Adipocyte (in vitro differentiated cells): ENCODE results near the gene AQR.
A peak's percentile ranks its signal among the peaks of the same experiment; 100 is the strongest.
"Not testable (repeated sequence)": the region's sequence is repeated elsewhere in the genome, so short reads cannot be mapped to it uniquely, and the experiment has no call there.

Experiments used
- DNase-seq: peaks from one replicate; pipeline ENCODE4 v3.0.0-alpha.2; 2015; ENCODE audit warnings: low read depth
- H3K27me3 ChIP-seq: replicated peaks from 2 replicates; pipeline ENCODE4 v1.7.0; 2013; ENCODE audit warnings: mild to moderate bottlenecking, low read length, moderate library complexity; ENCODE audit not compliant: control insufficient read depth, insufficient read depth
- H3K36me3 ChIP-seq: 2 replicates; pipeline ENCODE4 v1.7.0; 2013; ENCODE audit warnings: low read length, mild to moderate bottlenecking, moderate library complexity; ENCODE audit not compliant: control insufficient read depth, insufficient read depth, severe bottlenecking
- H3K4me1 ChIP-seq: 2 replicates; pipeline ENCODE4 v1.7.0; 2013; ENCODE audit warnings: mild to moderate bottlenecking, low read length, moderate library complexity; ENCODE audit not compliant: control insufficient read depth, insufficient read depth
- H3K4me3 ChIP-seq: 2 replicates; pipeline ENCODE4 v1.7.0; 2013; ENCODE audit warnings: mild to moderate bottlenecking, low read length, moderate library complexity
- H3K9ac ChIP-seq: 2 replicates; pipeline ENCODE4 v1.7.0; 2013; ENCODE audit warnings: mild to moderate bottlenecking, low read length, moderate library complexity
- H3K9me3 ChIP-seq: 2 replicates; pipeline ENCODE4 v1.7.0; 2013; ENCODE audit warnings: mild to moderate bottlenecking, low read length, moderate library complexity; ENCODE audit not compliant: control insufficient read depth

AQR gene

DNA sequence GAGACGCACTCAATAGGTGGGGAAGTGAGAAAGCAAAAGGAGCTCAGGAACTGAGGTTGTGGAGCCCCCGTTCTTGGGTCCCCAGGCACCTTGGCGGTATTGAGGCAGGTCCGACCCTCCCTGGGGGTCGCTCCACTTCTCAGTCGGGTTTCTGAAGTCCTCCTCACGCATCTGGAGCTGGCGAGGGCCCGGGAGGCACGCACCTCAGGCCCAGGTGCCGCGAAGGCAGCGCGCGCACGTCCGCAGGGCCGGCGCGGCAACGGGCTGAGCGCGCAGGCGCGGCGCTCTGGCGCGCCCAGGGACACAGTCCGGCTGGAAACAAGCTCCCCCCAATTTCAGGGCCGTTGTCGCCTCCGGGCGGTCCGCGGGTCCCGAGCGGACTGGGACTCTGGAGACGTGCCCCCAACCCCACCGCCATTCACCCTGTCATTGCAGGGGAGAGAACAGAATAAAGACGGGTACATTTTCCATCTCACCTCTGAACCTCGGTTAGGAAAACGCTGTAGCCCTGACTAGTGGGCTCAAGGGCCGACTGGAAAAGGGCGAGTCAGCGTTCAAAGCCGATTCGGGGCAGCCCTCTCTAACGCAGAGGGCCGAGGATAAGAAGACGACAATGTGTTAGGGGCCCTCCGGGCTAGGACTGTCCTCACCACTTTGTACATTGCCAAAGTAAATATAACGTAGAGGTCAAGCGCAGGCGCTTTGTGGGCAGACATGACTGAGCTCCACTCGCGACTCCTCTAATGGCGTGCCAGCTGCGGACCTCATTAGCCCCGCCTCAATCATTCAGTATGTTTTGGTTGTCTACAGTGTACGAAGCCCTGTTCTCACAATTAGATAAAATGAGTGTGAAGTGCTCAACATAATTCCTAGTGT, 18.7 kb upstream of the AQR start, which contains the start of gene ZNF770:
TSS of gene ZNF770 (minus strand) at position 261 of the 876 bp plus-strand sequence. CDS start 4,853 bp downstream, outside the sequence.
- peak; percentile 88 for DNase-seq
- H3K4me3 ChIP-seq, result peak within 1 kb of the TSS; percentile 97
- H3K9ac ChIP-seq, result peak within 1 kb of the TSS; percentile 97
- H3K36me3 ChIP-seq, result peaks cover 7% of the 10 kb centered on the region
- H3K9me3 ChIP-seq, result no peaks in the 10 kb centered on the region
- no peaks in the 10 kb centered on the region for H3K27me3 ChIP-seq
- peaks cover 35% of the 10 kb centered on the region for H3K4me1 ChIP-seq

DNA sequence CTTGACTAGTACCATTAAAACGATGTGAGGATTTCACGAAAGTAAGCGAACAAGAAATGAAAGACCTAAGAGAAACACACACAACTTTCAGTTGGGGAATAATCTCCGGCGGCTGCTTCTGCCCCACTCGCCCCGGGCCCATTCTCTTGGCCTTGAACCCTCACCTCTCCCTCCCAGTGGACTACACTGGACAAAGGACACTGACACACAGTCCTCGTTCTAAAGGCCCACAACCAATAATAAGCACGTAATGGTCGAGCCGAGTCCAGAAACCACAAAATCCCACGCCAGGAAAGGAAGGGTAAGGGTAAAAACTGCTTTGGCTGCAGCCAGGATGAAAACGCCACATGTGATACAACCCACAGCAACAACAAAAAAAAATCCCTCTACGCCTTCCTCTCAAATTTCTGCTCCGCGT, 18.1 kb upstream of the AQR start:
- Histone ChIP-seq H3K4me3 (peak overlapping the region; percentile 97), H3K9ac (peak overlapping the region; percentile 97), H3K9me3 (no peaks in the 10 kb centered on the region), H3K36me3 (peaks cover 13% of the 10 kb centered on the region), H3K4me1 (peaks cover 35% of the 10 kb centered on the region), H3K27me3 (no peaks in the 10 kb centered on the region)
- no peak for DNase-seq

DNA sequence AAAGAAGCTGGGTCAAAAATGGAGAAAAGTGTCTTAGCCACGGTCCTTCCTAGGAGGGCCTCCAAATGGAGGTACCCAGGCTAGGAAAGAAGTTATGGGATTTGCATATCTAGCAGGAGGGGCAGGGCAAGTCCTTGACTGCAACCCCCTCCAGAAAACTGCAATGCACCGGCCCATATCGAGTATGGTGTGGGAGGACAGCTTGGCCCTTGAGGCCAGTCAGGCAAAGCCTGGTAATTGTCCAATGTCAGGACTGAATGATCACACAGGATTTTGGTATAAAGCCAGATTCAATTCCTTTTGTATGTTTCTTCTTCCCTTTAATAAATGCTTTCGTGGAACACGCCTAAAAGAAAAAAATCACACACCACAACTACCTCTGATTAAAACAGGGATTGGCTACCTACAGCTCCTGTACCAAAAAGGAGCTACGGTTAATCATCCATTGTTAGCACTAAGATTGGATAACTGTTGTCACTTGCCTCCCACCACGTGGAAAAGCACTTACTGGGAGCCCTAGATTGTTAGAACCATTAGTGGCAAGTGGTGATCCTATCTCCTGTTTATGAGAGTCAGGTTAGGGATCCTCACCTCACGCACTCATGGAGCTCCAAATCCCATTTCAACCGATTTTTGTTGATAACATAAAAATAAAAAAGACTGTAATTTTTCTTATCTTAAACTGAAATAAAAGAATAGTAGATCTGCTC, 17.4 kb upstream of the AQR start:
- peak overlapping the region; percentile 97 for H3K9ac ChIP-seq
- peaks cover 35% of the 10 kb centered on the region for H3K4me1 ChIP-seq
- DNase-seq, result peak; percentile 18
- no peaks in the 10 kb centered on the region for H3K27me3 ChIP-seq
- peaks cover 20% of the 10 kb centered on the region for H3K36me3 ChIP-seq
- H3K9me3 ChIP-seq, result no peaks in the 10 kb centered on the region
- H3K4me3 ChIP-seq, result peak overlapping the region; percentile 97

DNA sequence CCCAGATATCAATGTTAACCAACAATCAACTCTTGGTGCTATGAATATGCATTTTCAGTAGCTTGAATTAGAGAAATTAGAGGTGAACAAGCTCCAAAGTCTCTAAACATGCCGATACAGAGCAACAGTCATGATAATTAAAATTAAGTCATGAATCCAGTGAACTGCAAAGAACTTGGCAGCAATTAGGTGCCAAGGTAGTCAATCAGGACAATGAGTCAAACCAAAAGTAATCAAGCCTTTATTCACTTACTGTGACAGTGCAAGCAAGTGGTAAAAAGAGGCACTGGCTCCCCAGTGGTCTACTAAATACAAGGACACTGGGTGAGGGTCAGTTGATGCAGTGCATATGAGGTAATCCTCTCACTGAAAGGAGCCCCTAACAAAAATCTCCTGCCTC, 16.8 kb upstream of the AQR start:
- Histone ChIP-seq H3K4me1 (peaks cover 35% of the 10 kb centered on the region), H3K9me3 (no peaks in the 10 kb centered on the region), H3K4me3 (peak overlapping the region; percentile 97), H3K9ac (peak overlapping the region; percentile 97), H3K27me3 (no peaks in the 10 kb centered on the region), H3K36me3 (peaks cover 26% of the 10 kb centered on the region)
- DNase-seq, result no peak

DNA sequence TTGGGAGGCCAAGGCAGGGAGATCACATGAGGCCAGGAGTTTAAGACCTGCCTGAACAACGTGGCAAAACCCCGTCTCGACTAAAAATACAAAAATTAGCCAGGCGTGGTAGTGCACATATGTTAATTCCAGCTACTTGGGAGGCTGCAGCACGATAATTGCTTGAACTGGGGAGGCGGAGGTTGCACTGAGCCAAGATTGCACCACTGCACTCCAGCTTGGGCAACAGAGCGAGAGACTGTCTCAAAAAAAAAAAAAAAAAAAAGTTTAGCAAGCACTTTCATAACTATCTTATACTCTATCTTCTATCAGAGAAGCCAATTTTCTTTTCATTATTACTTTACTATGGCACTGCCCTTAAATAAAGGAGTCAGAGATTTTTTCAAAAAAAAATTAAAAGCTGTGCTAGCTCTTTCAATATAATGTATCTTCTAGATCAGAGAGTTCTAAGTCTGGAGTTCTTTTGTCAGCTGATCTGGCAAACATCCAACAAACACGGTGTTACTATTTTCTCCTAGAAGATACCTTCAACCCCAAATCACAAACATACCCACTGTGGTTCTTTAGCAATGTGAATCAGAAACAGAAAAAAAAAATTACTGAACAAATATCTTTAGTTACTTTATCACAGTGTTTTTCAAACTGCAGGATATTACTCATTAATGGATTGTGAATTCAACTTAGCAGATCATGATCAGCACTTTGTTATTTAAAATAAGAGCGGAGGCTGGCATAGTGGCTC, 15.5 kb upstream of the AQR start:
- peak; percentile 15 for DNase-seq

DNA sequence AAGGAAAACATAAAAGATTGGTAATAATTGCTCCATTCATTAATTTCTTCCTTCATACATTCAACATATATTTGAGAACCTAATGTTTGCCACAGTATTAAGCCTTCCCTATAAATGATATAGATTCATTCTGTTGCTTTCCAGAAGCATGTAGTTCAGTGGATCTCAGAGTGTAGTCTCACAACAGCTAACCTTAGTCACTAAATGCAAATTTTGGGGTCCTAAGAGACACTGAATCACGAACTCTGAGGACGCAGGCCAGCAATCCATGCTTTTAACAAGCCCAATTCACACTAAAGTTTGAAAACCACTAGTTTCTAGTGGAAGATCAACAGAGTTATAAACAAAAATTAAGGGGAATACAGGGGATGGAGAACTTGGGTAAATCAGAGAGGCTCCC, 7.2 kb upstream of the AQR start:
- H3K4me3 ChIP-seq, result no peak overlapping the region
- no peak overlapping the region for H3K9ac ChIP-seq
- H3K9me3 ChIP-seq, result no peaks in the 10 kb centered on the region
- peaks cover 19% of the 10 kb centered on the region for H3K36me3 ChIP-seq
- H3K4me1 ChIP-seq, result no peaks in the 10 kb centered on the region
- no peak for DNase-seq
- H3K27me3 ChIP-seq, result no peaks in the 10 kb centered on the region

More for the DNA sequence above, 15.5 kb upstream of the AQR start:
- H3K4me3 ChIP-seq, result peak overlapping the region; percentile 58
- H3K36me3 ChIP-seq, result peaks cover 33% of the 10 kb centered on the region
- H3K9me3 ChIP-seq, result no peaks in the 10 kb centered on the region
- peak overlapping the region; percentile 67 for H3K9ac ChIP-seq
- peaks cover 35% of the 10 kb centered on the region for H3K4me1 ChIP-seq
- no peaks in the 10 kb centered on the region for H3K27me3 ChIP-seq

- no peaks in the 10 kb centered on the region for H3K27me3 ChIP-seq
- no peaks in the 10 kb centered on the region for H3K4me1 ChIP-seq
- no peak overlapping the region for H3K9ac ChIP-seq
- H3K9me3 ChIP-seq, result no peaks in the 10 kb centered on the region
- no peak overlapping the region for H3K4me3 ChIP-seq
- DNase-seq, result no peak
- H3K36me3 ChIP-seq, result peaks cover 12% of the 10 kb centered on the region
Measured at GRCh38 chr15:34976073-34976472, 6.5 kb upstream of the AQR start.

DNA sequence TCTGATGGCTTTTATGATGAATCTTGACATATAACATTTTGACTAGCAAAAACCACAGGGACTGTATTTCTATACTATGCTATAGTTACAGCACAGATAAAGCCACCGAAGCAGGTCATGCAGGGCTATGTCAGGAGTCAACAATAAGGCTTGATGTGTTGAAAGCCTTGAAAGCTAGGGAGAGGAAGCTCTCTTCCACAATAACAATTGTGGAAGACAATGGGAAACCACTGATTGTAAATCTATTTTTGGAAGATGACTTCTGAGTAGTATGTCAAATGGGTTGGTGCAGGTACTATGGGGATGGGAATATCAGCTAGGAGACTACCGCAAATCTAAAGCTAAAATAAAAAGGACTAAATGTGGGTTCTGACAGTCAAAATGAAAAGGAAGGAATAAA, 4.0 kb upstream of the AQR start:
- Histone ChIP-seq H3K36me3 (peaks cover 8% of the 10 kb centered on the region), H3K27me3 (no peaks in the 10 kb centered on the region), H3K9me3 (no peaks in the 10 kb centered on the region), H3K9ac (no peak overlapping the region), H3K4me3 (no peak overlapping the region), H3K4me1 (peaks cover 5% of the 10 kb centered on the region)
- no peak for DNase-seq

DNA sequence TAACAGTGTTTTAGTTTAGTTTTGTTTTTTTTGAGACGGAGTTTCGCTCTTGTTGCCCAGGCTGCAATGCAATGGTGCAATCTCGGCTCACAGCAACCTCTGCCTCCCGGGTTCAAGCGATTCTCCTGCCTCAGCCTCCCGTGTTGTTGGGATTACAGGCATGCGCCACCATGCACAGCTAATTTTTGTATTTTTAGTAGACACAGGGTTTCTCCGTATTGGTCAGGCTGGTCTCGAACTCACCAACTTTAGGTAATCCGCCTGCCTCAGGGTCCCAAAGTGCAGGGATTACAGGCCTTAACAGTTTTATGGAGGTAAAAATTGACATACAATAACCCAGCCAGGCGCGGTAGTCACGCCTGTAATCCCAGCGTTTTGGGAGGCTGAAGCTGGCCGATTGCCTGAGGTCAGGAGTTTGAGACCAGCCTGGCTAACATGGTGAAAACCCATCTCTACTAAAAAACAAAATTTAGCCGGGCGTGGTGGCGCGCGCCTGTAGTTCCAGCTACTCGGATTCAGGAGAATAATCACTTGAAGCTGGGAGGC, 629 bp upstream of the AQR start:
- DNase-seq, H3K9me3 ChIP-seq, H3K27me3 ChIP-seq, H3K36me3 ChIP-seq: not testable (repeated sequence)
- peak overlapping the region; percentile 94 for H3K9ac ChIP-seq
- peak overlapping the region; percentile 95 for H3K4me3 ChIP-seq
- peaks cover 17% of the 10 kb centered on the region for H3K4me1 ChIP-seq

- H3K36me3 ChIP-seq, result peaks cover 42% of the 10 kb centered on the region
Measured at GRCh38 chr15:34964277-34964676, 5.3 kb downstream of the AQR start.

More at GRCh38 chr15:34964277-34964676, 5.3 kb downstream of the AQR start:
- Histone ChIP-seq H3K4me3 (no peak overlapping the region), H3K4me1 (peaks cover 17% of the 10 kb centered on the region), H3K9me3 (no peaks in the 10 kb centered on the region), H3K27me3 (no peaks in the 10 kb centered on the region), H3K9ac (no peak overlapping the region)
- no peak for DNase-seq
